HepG2 (cell line): ENCODE data around the gene EIF6. TPM values are rescaled to one million over a fixed set of nuclear protein-coding genes. Genes with fewer than 3 reads are reported as not detected.

Experiments
- AKAP8 ChIP-seq: sonication (generic); formaldehyde crosslinking; IDR thresholded peaks from 2 replicates; pipeline ENCODE4 v1.5.1; 2020; ENCODE audit warnings: mild to moderate bottlenecking, missing genetic modification reagents
- CEBPG ChIP-seq: IDR thresholded peaks from 2 replicates; pipeline ENCODE4 v1.6.1; 2016
- CHD4 ChIP-seq: fragments of 200-600 bp; sonication (generic); IDR thresholded peaks from 2 replicates; pipeline ENCODE4 v1.7.0; 2017; ENCODE audit warnings: mild to moderate bottlenecking, low read length, borderline replicate concordance
- DMAP1 ChIP-seq: IDR thresholded peaks from 2 replicates; pipeline ENCODE4 v1.6.1; 2016
- DNMT3B ChIP-seq: conservative IDR thresholded peaks from 2 replicates; pipeline ENCODE4 v1.6.1; 2016; ENCODE audit warnings: missing biosample characterization, control low read depth
- KMT2A ChIP-seq: sonication (generic); formaldehyde crosslinking; IDR thresholded peaks from 2 replicates; pipeline ENCODE4 v1.4.0; 2020; ENCODE audit warnings: missing genetic modification reagents
- MAFF ChIP-seq: IDR thresholded peaks from 2 replicates; pipeline ENCODE4 v1.6.1; 2011; ENCODE audit warnings: low read depth, low read length, improper control_type of control experiment
- NR1H2 ChIP-seq: sonication (generic); formaldehyde crosslinking; IDR thresholded peaks from 2 replicates; pipeline ENCODE4 v1.8.1; 2022; ENCODE audit warnings: low read depth, missing genetic modification reagents, borderline replicate concordance
- RFX1 ChIP-seq: fragments of 450-650 bp; IDR thresholded peaks from 2 replicates; pipeline ENCODE4 v1.6.1; 2017
- STAG1 ChIP-seq: sonication (generic); formaldehyde crosslinking; IDR thresholded peaks from 2 replicates; pipeline ENCODE4 v1.4.0; 2020; ENCODE audit warnings: missing genetic modification reagents
- STAT5B ChIP-seq: sonication (generic); formaldehyde crosslinking; IDR thresholded peaks from 2 replicates; pipeline ENCODE4 v1.4.0; 2020; ENCODE audit warnings: missing genetic modification reagents
- ZNF629 ChIP-seq: sonication (generic); formaldehyde crosslinking; conservative IDR thresholded peaks from 2 replicates; pipeline ENCODE4 v1.5.0; 2020; ENCODE audit warnings: missing genetic modification reagents
- ZNF660 ChIP-seq: sonication (generic); formaldehyde crosslinking; IDR thresholded peaks from 2 replicates; pipeline ENCODE4 v1.5.1; 2020; ENCODE audit warnings: mild to moderate bottlenecking, low read depth, missing genetic modification reagents, borderline replicate concordance
- polyA plus RNA-seq, 8 experiments: library from polyadenylated mRNA; depleted of rRNA in 3 of 8; stranded (reverse) in 7 of 8; unstranded in 1 of 8; fragments of >200 nt; fragmentation: Illumina TruSeq in 4 of 8; extraction: Trizol in 4 of 8; gene quantifications; 2 replicates each; pipeline versions ENCODE4 v1.2.1 to v1.2.3, GENCODE V29; 2011 to 2016; ENCODE audit warnings: low read depth in 4 of 8, missing spikeins in 1 of 8, mixed read lengths in 1 of 8; ENCODE audit not compliant: insufficient read depth in 1 of 8
- total RNA-seq, 5 experiments: library from RNA; depleted of rRNA; stranded (reverse); fragments of >200 nt; fragmentation: Illumina TruSeq; extraction: Trizol; gene quantifications; 2 replicates each; pipeline ENCODE4 v1.2.3, GENCODE V29; 2016; ENCODE audit warnings: low read depth in 1 of 5
- TF ChIP-seq, protein P1 (sequence below): sonication (generic); formaldehyde crosslinking; IDR thresholded peaks from 2 replicates; pipeline ENCODE4 v1.4.0; 2020; ENCODE audit warnings: missing genetic modification reagents
- TF ChIP-seq, protein P2 (sequence below): IDR thresholded peaks from 2 replicates; pipeline ENCODE4 v1.6.1; 2016; ENCODE audit warnings: low read depth, borderline replicate concordance
- TF ChIP-seq, protein P3 (sequence below): sonication (generic); formaldehyde crosslinking; IDR thresholded peaks from 2 replicates; pipeline ENCODE4 v1.8.1; 2022; ENCODE audit warnings: mild to moderate bottlenecking, missing genetic modification reagents
- TF ChIP-seq, protein P4 (sequence below): sonication (generic); formaldehyde crosslinking; IDR thresholded peaks from 2 replicates; pipeline ENCODE4 v1.5.1; 2020; ENCODE audit warnings: missing genetic modification reagents, mild to moderate bottlenecking, borderline replicate concordance
- TF ChIP-seq, protein P5 (sequence below): sonication (generic); formaldehyde crosslinking; conservative IDR thresholded peaks from 2 replicates; pipeline ENCODE4 v1.4.0; 2020; ENCODE audit warnings: missing genetic modification reagents
- TF ChIP-seq, protein P6 (sequence below): sonication (generic); formaldehyde crosslinking; IDR thresholded peaks from 2 replicates; pipeline ENCODE4 v1.8.1; 2023; ENCODE audit warnings: mild to moderate bottlenecking, moderate library complexity, missing genetic modification reagents
- TF ChIP-seq, protein P7 (sequence below): IDR thresholded peaks from 2 replicates; pipeline ENCODE4 v1.6.1; 2016; ENCODE audit warnings: mild to moderate bottlenecking

EIF6 gene
- total and polyA plus RNA-seq, 2 of the 13 experiments (the other 11 are each of a cell fraction or from before 2014, with no cell fraction given) = 462 to 466 TPM

DNA sequence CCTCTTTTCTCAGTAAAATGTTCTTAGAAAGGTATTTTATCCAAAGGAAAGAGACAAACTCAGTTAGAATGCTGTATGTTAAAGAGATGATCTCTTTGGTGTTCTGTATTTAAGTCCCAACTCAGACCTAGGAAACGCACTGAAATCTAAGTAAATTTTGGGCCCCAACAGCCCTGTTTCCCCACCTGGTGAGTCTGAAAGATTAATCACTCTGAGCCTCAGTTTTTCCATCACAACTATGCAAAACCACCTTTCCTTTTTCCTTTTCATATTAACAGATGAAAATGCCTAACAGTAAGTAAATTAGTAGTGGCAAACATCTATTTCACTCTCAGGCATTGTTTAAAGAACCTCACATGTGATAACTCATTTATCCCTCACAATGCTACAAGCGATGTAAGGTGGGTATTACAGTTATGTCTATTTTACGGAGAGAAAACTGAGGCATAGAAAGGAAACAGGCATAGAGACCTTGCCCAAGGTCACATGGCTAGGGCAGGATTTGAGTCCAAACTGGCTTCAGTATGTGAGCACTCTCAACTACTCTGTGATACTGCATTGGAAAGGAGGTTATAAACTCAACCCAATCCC lies 43.6 kb upstream of the EIF6 start (continued):
- TF ChIP-seq, protein P1, sequence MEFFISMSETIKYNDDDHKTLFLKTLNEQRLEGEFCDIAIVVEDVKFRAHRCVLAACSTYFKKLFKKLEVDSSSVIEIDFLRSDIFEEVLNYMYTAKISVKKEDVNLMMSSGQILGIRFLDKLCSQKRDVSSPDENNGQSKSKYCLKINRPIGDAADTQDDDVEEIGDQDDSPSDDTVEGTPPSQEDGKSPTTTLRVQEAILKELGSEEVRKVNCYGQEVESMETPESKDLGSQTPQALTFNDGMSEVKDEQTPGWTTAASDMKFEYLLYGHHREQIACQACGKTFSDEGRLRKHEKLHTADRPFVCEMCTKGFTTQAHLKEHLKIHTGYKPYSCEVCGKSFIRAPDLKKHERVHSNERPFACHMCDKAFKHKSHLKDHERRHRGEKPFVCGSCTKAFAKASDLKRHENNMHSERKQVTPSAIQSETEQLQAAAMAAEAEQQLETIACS = no peak
- no peak for TF ChIP-seq CEBPG (CRISPR knock-in tag)
- 0 out of 2 replicates have a peak, but pooled peaks have one; percentile 25 for TF ChIP-seq AKAP8 (CRISPR knock-in tag)
- TF ChIP-seq, protein P2, sequence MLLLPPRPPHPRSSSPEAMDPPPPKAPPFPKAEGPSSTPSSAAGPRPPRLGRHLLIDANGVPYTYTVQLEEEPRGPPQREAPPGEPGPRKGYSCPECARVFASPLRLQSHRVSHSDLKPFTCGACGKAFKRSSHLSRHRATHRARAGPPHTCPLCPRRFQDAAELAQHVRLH (CRISPR knock-in tag) = no peak
- peak; percentile 75 for TF ChIP-seq ZNF629 (CRISPR knock-in tag)
- no peak for TF ChIP-seq STAG1 (CRISPR knock-in tag)
- TF ChIP-seq, protein P3, sequence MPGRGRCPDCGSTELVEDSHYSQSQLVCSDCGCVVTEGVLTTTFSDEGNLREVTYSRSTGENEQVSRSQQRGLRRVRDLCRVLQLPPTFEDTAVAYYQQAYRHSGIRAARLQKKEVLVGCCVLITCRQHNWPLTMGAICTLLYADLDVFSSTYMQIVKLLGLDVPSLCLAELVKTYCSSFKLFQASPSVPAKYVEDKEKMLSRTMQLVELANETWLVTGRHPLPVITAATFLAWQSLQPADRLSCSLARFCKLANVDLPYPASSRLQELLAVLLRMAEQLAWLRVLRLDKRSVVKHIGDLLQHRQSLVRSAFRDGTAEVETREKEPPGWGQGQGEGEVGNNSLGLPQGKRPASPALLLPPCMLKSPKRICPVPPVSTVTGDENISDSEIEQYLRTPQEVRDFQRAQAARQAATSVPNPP (CRISPR knock-in tag) = no peak
- no peak for TF ChIP-seq STAT5B (CRISPR knock-in tag)
- TF ChIP-seq, protein P4, sequence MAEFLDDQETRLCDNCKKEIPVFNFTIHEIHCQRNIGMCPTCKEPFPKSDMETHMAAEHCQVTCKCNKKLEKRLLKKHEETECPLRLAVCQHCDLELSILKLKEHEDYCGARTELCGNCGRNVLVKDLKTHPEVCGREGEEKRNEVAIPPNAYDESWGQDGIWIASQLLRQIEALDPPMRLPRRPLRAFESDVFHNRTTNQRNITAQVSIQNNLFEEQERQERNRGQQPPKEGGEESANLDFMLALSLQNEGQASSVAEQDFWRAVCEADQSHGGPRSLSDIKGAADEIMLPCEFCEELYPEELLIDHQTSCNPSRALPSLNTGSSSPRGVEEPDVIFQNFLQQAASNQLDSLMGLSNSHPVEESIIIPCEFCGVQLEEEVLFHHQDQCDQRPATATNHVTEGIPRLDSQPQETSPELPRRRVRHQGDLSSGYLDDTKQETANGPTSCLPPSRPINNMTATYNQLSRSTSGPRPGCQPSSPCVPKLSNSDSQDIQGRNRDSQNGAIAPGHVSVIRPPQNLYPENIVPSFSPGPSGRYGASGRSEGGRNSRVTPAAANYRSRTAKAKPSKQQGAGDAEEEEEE (CRISPR knock-in tag) = no peak
- TF ChIP-seq DNMT3B (CRISPR knock-in tag) = no peak
- TF ChIP-seq KMT2A = no peak
- TF ChIP-seq, protein P5, sequence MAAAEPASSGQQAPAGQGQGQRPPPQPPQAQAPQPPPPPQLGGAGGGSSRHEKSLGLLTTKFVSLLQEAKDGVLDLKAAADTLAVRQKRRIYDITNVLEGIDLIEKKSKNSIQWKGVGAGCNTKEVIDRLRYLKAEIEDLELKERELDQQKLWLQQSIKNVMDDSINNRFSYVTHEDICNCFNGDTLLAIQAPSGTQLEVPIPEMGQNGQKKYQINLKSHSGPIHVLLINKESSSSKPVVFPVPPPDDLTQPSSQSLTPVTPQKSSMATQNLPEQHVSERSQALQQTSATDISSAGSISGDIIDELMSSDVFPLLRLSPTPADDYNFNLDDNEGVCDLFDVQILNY (CRISPR knock-in tag) = no peak
- no peak for TF ChIP-seq RFX1
- TF ChIP-seq, protein P6, sequence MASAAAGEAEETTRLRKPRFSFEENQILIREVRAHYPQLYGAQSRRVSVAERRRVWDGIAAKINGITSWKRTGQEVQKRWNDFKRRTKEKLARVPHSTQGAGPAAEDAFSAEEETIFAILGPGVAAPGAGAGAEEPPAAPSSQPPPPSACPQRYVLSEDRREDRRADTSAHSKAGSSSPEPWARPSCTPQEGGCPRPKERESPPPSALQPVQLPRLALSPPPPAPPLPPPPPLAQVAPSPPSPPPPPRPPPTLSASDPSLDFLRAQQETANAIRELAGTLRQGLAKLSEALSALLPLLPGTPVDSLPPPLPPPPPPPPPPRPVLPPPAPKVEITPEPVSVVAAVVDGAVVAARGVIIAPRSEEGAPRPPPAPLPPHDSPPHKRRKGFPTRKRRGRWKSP (CRISPR knock-in tag) = 0 out of 2 replicates have a peak, but pooled peaks have one; percentile 0
- no peak for TF ChIP-seq CHD4
- TF ChIP-seq, protein P7, sequence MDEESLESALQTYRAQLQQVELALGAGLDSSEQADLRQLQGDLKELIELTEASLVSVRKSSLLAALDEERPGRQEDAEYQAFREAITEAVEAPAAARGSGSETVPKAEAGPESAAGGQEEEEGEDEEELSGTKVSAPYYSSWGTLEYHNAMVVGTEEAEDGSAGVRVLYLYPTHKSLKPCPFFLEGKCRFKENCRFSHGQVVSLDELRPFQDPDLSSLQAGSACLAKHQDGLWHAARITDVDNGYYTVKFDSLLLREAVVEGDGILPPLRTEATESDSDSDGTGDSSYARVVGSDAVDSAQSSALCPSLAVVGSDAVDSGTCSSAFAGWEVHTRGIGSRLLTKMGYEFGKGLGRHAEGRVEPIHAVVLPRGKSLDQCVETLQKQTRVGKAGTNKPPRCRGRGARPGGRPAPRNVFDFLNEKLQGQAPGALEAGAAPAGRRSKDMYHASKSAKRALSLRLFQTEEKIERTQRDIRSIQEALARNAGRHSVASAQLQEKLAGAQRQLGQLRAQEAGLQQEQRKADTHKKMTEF = no peak
- TF ChIP-seq ZNF660 (CRISPR knock-in tag) = no peak
- TF ChIP-seq NR1H2 (CRISPR knock-in tag) = no peak
- no peak for TF ChIP-seq DMAP1 (CRISPR knock-in tag)
- TF ChIP-seq MAFF = no peak
